Stomach smooth muscle (tissue), 2 donors: ENCODE data around the gene CSF2RB.
"Not testable (repeated sequence)": the region's sequence is repeated elsewhere in the genome, so short reads cannot be mapped to it uniquely, and the experiment has no call there.

ENCODE experiments used
- H3K27ac ChIP-seq: one replicate; pipeline ENCODE4 v1.7.0; 2013; ENCODE audit warnings: mild to moderate bottlenecking, low read length, inconsistent platforms
- H3K27me3 ChIP-seq, 2 donors: one replicate each; pipeline ENCODE4 v1.7.0; 2013; ENCODE audit warnings: low read length in 2 of 2; ENCODE audit not compliant: insufficient read depth in 2 of 2, control insufficient read depth in 1 of 2
- H3K36me3 ChIP-seq, 2 donors: one replicate each; pipeline ENCODE4 v1.7.0; 2013; ENCODE audit warnings: low read length in 2 of 2; ENCODE audit not compliant: control insufficient read depth in 2 of 2, insufficient read depth in 2 of 2
- H3K4me1 ChIP-seq: one replicate; pipeline ENCODE4 v1.7.0; 2013; ENCODE audit warnings: low read length; ENCODE audit not compliant: control insufficient read depth, insufficient read depth
- H3K4me3 ChIP-seq, 2 donors: one replicate each; pipeline ENCODE4 v1.7.0; 2013; ENCODE audit warnings: low read length in 2 of 2
- H3K9ac ChIP-seq, 2 donors: one replicate each; pipeline ENCODE4 v1.7.0; 2013; ENCODE audit warnings: low read length in 2 of 2, mild to moderate bottlenecking in 1 of 2
- H3K9me3 ChIP-seq, 2 donors: one replicate each; pipeline ENCODE4 v1.7.0; 2013; ENCODE audit warnings: low read length in 2 of 2; ENCODE audit not compliant: control insufficient read depth in 2 of 2
- donor health status: healthy.
- donor health status: Pancreatic carcinoma.

Gene CSF2RB

GRCh38 chr22:36988075-36988832 is 74.8 kb downstream of the CSF2RB start:
- Histone ChIP-seq H3K9ac (no peak overlapping the region), H3K4me3 (no peak overlapping the region)

GRCh38 chr22:36989012-36989411 is 75.6 kb downstream of the CSF2RB start:
- not testable (repeated sequence) for H3K27ac ChIP-seq, H3K4me1 ChIP-seq, H3K9ac ChIP-seq, H3K4me3 ChIP-seq, H3K36me3 ChIP-seq
- Histone ChIP-seq H3K9me3 (peaks cover 9 to 13% of the 10 kb centered on the region in 2 donors), H3K27me3 (peaks cover 13 to 18% of the 10 kb centered on the region in 2 donors)

More at GRCh38 chr22:36988075-36988832, 74.8 kb downstream of the CSF2RB start:
- no peaks in the 10 kb centered on the region for H3K4me1 ChIP-seq
- H3K27ac ChIP-seq: no peak overlapping the region
- H3K9me3 ChIP-seq: peaks cover 9 to 13% of the 10 kb centered on the region in 2 donors
- peaks cover 13 to 18% of the 10 kb centered on the region in 2 donors for H3K27me3 ChIP-seq
- H3K36me3 ChIP-seq: no peaks in the 10 kb centered on the region
